ENCODE measurements around the gene XRN2.

DNA sequence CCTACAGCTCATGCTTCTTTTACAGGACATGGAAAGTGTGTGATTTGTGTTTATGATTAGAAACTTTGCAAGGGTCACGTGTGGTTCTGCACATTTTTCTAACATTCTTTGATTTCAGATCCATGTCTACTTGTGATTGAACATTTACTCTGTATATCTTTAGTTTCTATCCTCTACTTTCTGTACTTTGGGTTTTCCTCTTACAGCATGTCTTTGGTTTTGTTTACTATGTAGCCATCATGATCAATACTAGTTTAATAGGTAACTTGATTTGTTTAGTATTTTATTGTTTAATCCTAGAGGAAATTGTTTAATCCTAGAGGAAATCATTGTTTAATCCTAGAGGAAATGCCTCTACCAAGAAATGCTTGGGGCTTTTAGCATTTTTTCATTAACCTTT, 41.8 kb downstream of the XRN2 start:
- TF ChIP-seq, protein P1, sequence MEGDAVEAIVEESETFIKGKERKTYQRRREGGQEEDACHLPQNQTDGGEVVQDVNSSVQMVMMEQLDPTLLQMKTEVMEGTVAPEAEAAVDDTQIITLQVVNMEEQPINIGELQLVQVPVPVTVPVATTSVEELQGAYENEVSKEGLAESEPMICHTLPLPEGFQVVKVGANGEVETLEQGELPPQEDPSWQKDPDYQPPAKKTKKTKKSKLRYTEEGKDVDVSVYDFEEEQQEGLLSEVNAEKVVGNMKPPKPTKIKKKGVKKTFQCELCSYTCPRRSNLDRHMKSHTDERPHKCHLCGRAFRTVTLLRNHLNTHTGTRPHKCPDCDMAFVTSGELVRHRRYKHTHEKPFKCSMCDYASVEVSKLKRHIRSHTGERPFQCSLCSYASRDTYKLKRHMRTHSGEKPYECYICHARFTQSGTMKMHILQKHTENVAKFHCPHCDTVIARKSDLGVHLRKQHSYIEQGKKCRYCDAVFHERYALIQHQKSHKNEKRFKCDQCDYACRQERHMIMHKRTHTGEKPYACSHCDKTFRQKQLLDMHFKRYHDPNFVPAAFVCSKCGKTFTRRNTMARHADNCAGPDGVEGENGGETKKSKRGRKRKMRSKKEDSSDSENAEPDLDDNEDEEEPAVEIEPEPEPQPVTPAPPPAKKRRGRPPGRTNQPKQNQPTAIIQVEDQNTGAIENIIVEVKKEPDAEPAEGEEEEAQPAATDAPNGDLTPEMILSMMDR (conservative IDR thresholded peaks at IDR 0.05; ENCODE audit: low read depth, low read length): no peak
- TF ChIP-seq EZH2 (IDR thresholded peaks at IDR 0.05; ENCODE audit: borderline replicate concordance, low read depth, low read length, poor library complexity, severe bottlenecking): no peak

Measured in A673 (cell line).